ENCODE measurements around the gene UVSSA.
"Not testable (repeated sequence)": the region's sequence is repeated elsewhere in the genome, so short reads cannot be mapped to it uniquely, and the experiment has no call there.

Gene UVSSA

GRCh38 chr4:1332686-1333085, 14.3 kb upstream of the UVSSA start:
- DNase-seq = no peak

GRCh38 chr4:1333256-1333655, 13.8 kb upstream of the UVSSA start:
- no peak for DNase-seq

- DNase-seq = not testable (repeated sequence)
These were observed 13.0 kb upstream of the UVSSA start for GRCh38 chr4:1333851-1334578.

GRCh38 chr4:1334579-1334895, 12.5 kb upstream of the UVSSA start:
- no peak for DNase-seq

GRCh38 chr4:1335193-1335883, 11.7 kb upstream of the UVSSA start:
- DNase-seq = not testable (repeated sequence)

GRCh38 chr4:1336088-1336491, 10.9 kb upstream of the UVSSA start:
- DNase-seq = no peak

GRCh38 chr4:1337376-1337831, 9.6 kb upstream of the UVSSA start:
- no peak for DNase-seq

GRCh38 chr4:1337951-1338751, 8.9 kb upstream of the UVSSA start:
- DNase-seq = no peak

GRCh38 chr4:1338752-1339414, 8.1 kb upstream of the UVSSA start:
- no peak for DNase-seq

GRCh38 chr4:1339489-1339888, 7.5 kb upstream of the UVSSA start:
- DNase-seq = no peak

GRCh38 chr4:1340181-1340747, 6.7 kb upstream of the UVSSA start:
- no peak for DNase-seq

GRCh38 chr4:1340861-1341260, 6.1 kb upstream of the UVSSA start:
- DNase-seq = no peak

- DNase-seq = no peak
These were observed 5.0 kb upstream of the UVSSA start for GRCh38 chr4:1342003-1342402.

- DNase-seq = no peak
These were observed 2.3 kb upstream of the UVSSA start for GRCh38 chr4:1344696-1345095.

GRCh38 chr4:1345903-1346780, 866 bp upstream of the UVSSA start:
- DNase-seq = no peak

GRCh38 chr4:1347410-1347864, 429 bp downstream of the UVSSA start:
- no peak for DNase-seq

- DNase-seq = no peak
These were observed 1.1 kb downstream of the UVSSA start for GRCh38 chr4:1348014-1348513.

GRCh38 chr4:1348746-1349145, 1.7 kb downstream of the UVSSA start:
- DNase-seq = no peak

- no peak for DNase-seq
These were observed 2.6 kb downstream of the UVSSA start for GRCh38 chr4:1349359-1350168.

GRCh38 chr4:1350169-1350520, 3.1 kb downstream of the UVSSA start:
- no peak for DNase-seq

All from NCI-H1092 (cell line).